ENCODE results near the gene NLRP1.

NLRP1 gene

GRCh38 chr17:5595831-5596230, 11.5 kb upstream of the NLRP1 start:
- TF ChIP-seq CTCF (IDR thresholded peaks at IDR 0.05; ENCODE audit: insufficient read depth, low read length, missing control alignments) = no peak
- ChIA-PET POLR2A (no interaction called here), CTCF (interaction anchor here (0.9 to 9.5 kb wide), 4 partner anchors 111 to 840 kb away, joined by 4 to 280 read pairs (median 21); partner anchors contain the start of gene AIPL1)
- no peak for DNase-seq (ENCODE audit: low read depth, low spot score)
- no peak overlapping the region for H3K4me3 ChIP-seq (ENCODE audit: low read depth, low read length)

- CTCF ChIA-PET = interaction anchor here (0.8 to 9.5 kb wide), 25 partner anchors 10 to 880 kb away, joined by 3 to 280 read pairs (median 4); partner anchors contain the start of gene AIPL1
- peak; percentile 11 for TF ChIP-seq CTCF (IDR thresholded peaks at IDR 0.05; ENCODE audit: insufficient read depth, low read length, missing control alignments)
- POLR2A ChIA-PET = no interaction called here
- H3K4me3 ChIP-seq (ENCODE audit: low read depth, low read length) = no peak overlapping the region
- no peak for DNase-seq (ENCODE audit: low read depth, low spot score)
Measured at GRCh38 chr17:5592382-5592781, 8.1 kb upstream of the NLRP1 start.

GRCh38 chr17:5591966-5592365, 7.7 kb upstream of the NLRP1 start:
- TF ChIP-seq CTCF (IDR thresholded peaks at IDR 0.05; ENCODE audit: insufficient read depth, low read length, missing control alignments) = no peak
- no peak overlapping the region for H3K4me3 ChIP-seq (ENCODE audit: low read depth, low read length)
- POLR2A ChIA-PET = no interaction called here
- CTCF ChIA-PET = interaction anchor here (0.8 to 9.5 kb wide), 25 partner anchors 10 to 881 kb away, joined by 3 to 280 read pairs (median 4); partner anchors contain the start of gene AIPL1
- DNase-seq (ENCODE audit: low read depth, low spot score) = no peak

- DNase-seq (ENCODE audit: low read depth, low spot score) = no peak
- ChIA-PET CTCF (interaction anchor here (0.8 to 2.2 kb wide), 10 partner anchors 13 to 862 kb away, joined by 3 to 68 read pairs (median 10); partner anchors contain the start of gene AIPL1), POLR2A (no interaction called here)
- no peak overlapping the region for H3K4me3 ChIP-seq (ENCODE audit: low read depth, low read length)
- no peak for TF ChIP-seq CTCF (IDR thresholded peaks at IDR 0.05; ENCODE audit: insufficient read depth, low read length, missing control alignments)
Measured at GRCh38 chr17:5588584-5588983, 4.3 kb upstream of the NLRP1 start.

GRCh38 chr17:5587438-5588032, 3.2 kb upstream of the NLRP1 start:
- DNase-seq (ENCODE audit: low read depth, low spot score) = no peak
- H3K4me3 ChIP-seq (ENCODE audit: low read depth, low read length) = no peak overlapping the region
- TF ChIP-seq CTCF (IDR thresholded peaks at IDR 0.05; ENCODE audit: insufficient read depth, low read length, missing control alignments) = peak; percentile 80
- POLR2A ChIA-PET = no interaction called here
- CTCF ChIA-PET = interaction anchor here (0.6 to 2.2 kb wide), 10 partner anchors 14 to 863 kb away, joined by 3 to 68 read pairs (median 10); partner anchors contain the start of gene AIPL1

- CTCF ChIA-PET = interaction anchor here (0.8 to 3.2 kb wide), 7 partner anchors 120 to 850 kb away, joined by 3 to 57 read pairs (median 4); partner anchors contain the start of gene AIPL1
- no peak for TF ChIP-seq CTCF (IDR thresholded peaks at IDR 0.05; ENCODE audit: insufficient read depth, low read length, missing control alignments)
- H3K4me3 ChIP-seq (ENCODE audit: low read depth, low read length) = no peak overlapping the region
- DNase-seq (ENCODE audit: low read depth, low spot score) = no peak
- POLR2A ChIA-PET = no interaction called here
Measured at GRCh38 chr17:5585836-5586521, 1.7 kb upstream of the NLRP1 start.

All from AG04449 (cell line).